ENCODE data around the gene PAH. TPM values are rescaled to one million over a fixed set of nuclear protein-coding genes. Genes with fewer than 3 reads are reported as not detected.

The PAH gene
- total and polyA plus RNA-seq, 4 donors = not detected

- H3K4me3 ChIP-seq (ENCODE audit: low read length in 2 of 2) = no peak overlapping the region
- WGBS, 2 donors = 51 to 56% methylated on average over 2 of the region's 2 CpGs
- no peak overlapping the region for H3K27ac ChIP-seq (ENCODE audit: low read depth in 1 of 2, low read length in 2 of 2)
- H3K4me1 ChIP-seq (ENCODE audit: control insufficient read depth in 1 of 2, insufficient read depth in 2 of 2, low read length in 2 of 2) = no peaks in the 10 kb centered on the region
- ATAC-seq (ENCODE audit: low FRiP score) (no peak), DNase-seq (no peak)
- H3K9me3 ChIP-seq (ENCODE audit: control insufficient read depth, low read length) = no peaks in the 10 kb centered on the region
- intact Hi-C loops (cut with DNase I) = no loop called here
- no peaks in the 10 kb centered on the region for H3K27me3 ChIP-seq (ENCODE audit: control insufficient read depth in 1 of 2, insufficient read depth in 2 of 2, low read length in 1 of 2)
- no peaks in the 10 kb centered on the region for H3K36me3 ChIP-seq (ENCODE audit: control insufficient read depth in 1 of 2, insufficient read depth in 2 of 2, low read length in 1 of 2)
Measured at GRCh38 chr12:102871014-102871413, 46.0 kb downstream of the PAH start.

- Histone ChIP-seq H3K36me3 (ENCODE audit: control insufficient read depth in 1 of 2, insufficient read depth in 2 of 2, low read length in 1 of 2) (no peaks in the 10 kb centered on the region), H3K27me3 (ENCODE audit: control insufficient read depth in 1 of 2, insufficient read depth in 2 of 2, low read length in 1 of 2) (no peaks in the 10 kb centered on the region), H3K9me3 (ENCODE audit: control insufficient read depth, low read length) (no peaks in the 10 kb centered on the region), H3K4me3 (ENCODE audit: low read length in 2 of 2) (no peak overlapping the region), H3K27ac (ENCODE audit: low read depth in 1 of 2, low read length in 2 of 2) (no peak overlapping the region), H3K4me1 (ENCODE audit: control insufficient read depth in 1 of 2, insufficient read depth in 2 of 2, low read length in 2 of 2) (no peaks in the 10 kb centered on the region)
- intact Hi-C loops (cut with DNase I) = no loop called here
- WGBS, 2 donors = 9 to 10% methylated on average over 3 of the region's 3 CpGs
- no peak for ATAC-seq (ENCODE audit: low FRiP score)
- DNase-seq = no peak
Measured at GRCh38 chr12:102869571-102869970, 47.5 kb downstream of the PAH start.

GRCh38 chr12:102865821-102866615 lies 51.0 kb downstream of the PAH start:
- no peaks in the 10 kb centered on the region for H3K27me3 ChIP-seq (ENCODE audit: control insufficient read depth in 1 of 2, insufficient read depth in 2 of 2, low read length in 1 of 2)
- ATAC-seq (ENCODE audit: low FRiP score) (no peak), DNase-seq (no peak)
- no peak overlapping the region for H3K27ac ChIP-seq (ENCODE audit: low read depth in 1 of 2, low read length in 2 of 2)
- H3K4me1 ChIP-seq (ENCODE audit: control insufficient read depth in 1 of 2, insufficient read depth in 2 of 2, low read length in 2 of 2) = no peaks in the 10 kb centered on the region
- intact Hi-C loops (cut with DNase I) = no loop called here
- 70 to 82% methylated on average over 6 of the region's 6 CpGs for WGBS, 2 donors
- H3K9me3 ChIP-seq (ENCODE audit: control insufficient read depth, low read length) = no peaks in the 10 kb centered on the region
- H3K36me3 ChIP-seq (ENCODE audit: control insufficient read depth in 1 of 2, insufficient read depth in 2 of 2, low read length in 1 of 2) = no peaks in the 10 kb centered on the region
- H3K4me3 ChIP-seq (ENCODE audit: low read length in 2 of 2) = no peak overlapping the region

GRCh38 chr12:102862486-102862885 lies 54.6 kb downstream of the PAH start:
- Histone ChIP-seq H3K27me3 (ENCODE audit: control insufficient read depth in 1 of 2, insufficient read depth in 2 of 2, low read length in 1 of 2) (no peaks in the 10 kb centered on the region), H3K4me1 (ENCODE audit: control insufficient read depth in 1 of 2, insufficient read depth in 2 of 2, low read length in 2 of 2) (no peaks in the 10 kb centered on the region), H3K4me3 (ENCODE audit: low read length in 2 of 2) (no peak overlapping the region), H3K27ac (ENCODE audit: low read depth in 1 of 2, low read length in 2 of 2) (no peak overlapping the region), H3K36me3 (ENCODE audit: control insufficient read depth in 1 of 2, insufficient read depth in 2 of 2, low read length in 1 of 2) (no peaks in the 10 kb centered on the region), H3K9me3 (ENCODE audit: control insufficient read depth, low read length) (no peaks in the 10 kb centered on the region)
- DNase-seq (no peak), ATAC-seq (ENCODE audit: low FRiP score) (no peak)
- intact Hi-C loops (cut with DNase I) = no loop called here
- WGBS, 2 donors = 68 to 72% methylated on average over 2 of the region's 2 CpGs

- 83 to 89% methylated on average over 2 of the region's 2 CpGs for WGBS, 2 donors
- intact Hi-C loops (cut with DNase I) = no loop called here
- peaks cover 1% of the 10 kb centered on the region for H3K9me3 ChIP-seq (ENCODE audit: control insufficient read depth, low read length)
- no peaks in the 10 kb centered on the region for H3K27me3 ChIP-seq (ENCODE audit: control insufficient read depth in 1 of 2, insufficient read depth in 2 of 2, low read length in 1 of 2)
- H3K27ac ChIP-seq (ENCODE audit: low read depth in 1 of 2, low read length in 2 of 2) = no peak overlapping the region
- no peaks in the 10 kb centered on the region for H3K4me1 ChIP-seq (ENCODE audit: control insufficient read depth in 1 of 2, insufficient read depth in 2 of 2, low read length in 2 of 2)
- ATAC-seq (ENCODE audit: low FRiP score) (no peak), DNase-seq (no peak)
- H3K4me3 ChIP-seq (ENCODE audit: low read length in 2 of 2) = no peak overlapping the region
- no peaks in the 10 kb centered on the region for H3K36me3 ChIP-seq (ENCODE audit: control insufficient read depth in 1 of 2, insufficient read depth in 2 of 2, low read length in 1 of 2)
Measured at GRCh38 chr12:102851246-102851645, 65.8 kb downstream of the PAH start.

GRCh38 chr12:102849722-102850447 lies 67.2 kb downstream of the PAH start:
- Histone ChIP-seq H3K4me1 (ENCODE audit: control insufficient read depth in 1 of 2, insufficient read depth in 2 of 2, low read length in 2 of 2) (no peaks in the 10 kb centered on the region), H3K9me3 (ENCODE audit: control insufficient read depth, low read length) (peaks cover 1% of the 10 kb centered on the region), H3K27me3 (ENCODE audit: control insufficient read depth in 1 of 2, insufficient read depth in 2 of 2, low read length in 1 of 2) (no peaks in the 10 kb centered on the region), H3K27ac (ENCODE audit: low read depth in 1 of 2, low read length in 2 of 2) (no peak overlapping the region), H3K4me3 (ENCODE audit: low read length in 2 of 2) (no peak overlapping the region), H3K36me3 (ENCODE audit: control insufficient read depth in 1 of 2, insufficient read depth in 2 of 2, low read length in 1 of 2) (no peaks in the 10 kb centered on the region)
- no peak for ATAC-seq (ENCODE audit: low FRiP score)
- intact Hi-C loops (cut with DNase I) = no loop called here
- WGBS, 2 donors = 54 to 71% methylated on average over 4 of the region's 4 CpGs
- no peak for DNase-seq

- no peaks in the 10 kb centered on the region for H3K36me3 ChIP-seq (ENCODE audit: control insufficient read depth in 1 of 2, insufficient read depth in 2 of 2, low read length in 1 of 2)
Measured at GRCh38 chr12:102848832-102849231, 68.2 kb downstream of the PAH start.

GRCh38 chr12:102847131-102847530 lies 69.9 kb downstream of the PAH start:
- H3K9me3 ChIP-seq (ENCODE audit: control insufficient read depth, low read length) = peaks cover 1% of the 10 kb centered on the region
- H3K27ac ChIP-seq (ENCODE audit: low read depth in 1 of 2, low read length in 2 of 2) = no peak overlapping the region
- ATAC-seq (ENCODE audit: low FRiP score) = no peak
- intact Hi-C loops (cut with DNase I) = no loop called here
- H3K27me3 ChIP-seq (ENCODE audit: control insufficient read depth in 1 of 2, insufficient read depth in 2 of 2, low read length in 1 of 2) = no peaks in the 10 kb centered on the region
- no peaks in the 10 kb centered on the region for H3K36me3 ChIP-seq (ENCODE audit: control insufficient read depth in 1 of 2, insufficient read depth in 2 of 2, low read length in 1 of 2)
- no peak for DNase-seq
- H3K4me1 ChIP-seq (ENCODE audit: control insufficient read depth in 1 of 2, insufficient read depth in 2 of 2, low read length in 2 of 2) = no peaks in the 10 kb centered on the region
- H3K4me3 ChIP-seq (ENCODE audit: low read length in 2 of 2) = no peak overlapping the region
- WGBS, 2 donors = 66 to 79% methylated on average over 2 of the region's 2 CpGs

More at GRCh38 chr12:102848832-102849231, 68.2 kb downstream of the PAH start:
- H3K4me1 ChIP-seq (ENCODE audit: control insufficient read depth in 1 of 2, insufficient read depth in 2 of 2, low read length in 2 of 2) = no peaks in the 10 kb centered on the region
- no peak overlapping the region for H3K27ac ChIP-seq (ENCODE audit: low read depth in 1 of 2, low read length in 2 of 2)
- DNase-seq (no peak), ATAC-seq (ENCODE audit: low FRiP score) (no peak)
- intact Hi-C loops (cut with DNase I) = no loop called here
- no peaks in the 10 kb centered on the region for H3K27me3 ChIP-seq (ENCODE audit: control insufficient read depth in 1 of 2, insufficient read depth in 2 of 2, low read length in 1 of 2)
- H3K4me3 ChIP-seq (ENCODE audit: low read length in 2 of 2) = no peak overlapping the region
- H3K9me3 ChIP-seq (ENCODE audit: control insufficient read depth, low read length) = peaks cover 1% of the 10 kb centered on the region
- 76 to 90% methylated on average over 3 of the region's 3 CpGs for WGBS, 2 donors
